Ovary (tissue), 3 donors: ENCODE results near the gene NLRP9.

Experiments used
- CTCF ChIP-seq, 3 donors: fragments of 450-650 bp in 2 of 3; fragments of 200-600 bp in 1 of 3; IDR thresholded peaks; one replicate each; pipeline versions ENCODE4 v1.5.1 to v1.8.0; 2016 to 2022; ENCODE audit warnings: antibody characterized with exemption in 3 of 3, mild to moderate bottlenecking in 1 of 3
- POLR2A ChIP-seq: fragments of 450-650 bp; IDR thresholded peaks from one replicate; pipeline ENCODE4 v1.6.1; 2017; ENCODE audit warnings: antibody characterized with exemption, mild to moderate bottlenecking, moderate library complexity
- donor health status: DM: no; HTN: no; CAD: no.

DNA sequence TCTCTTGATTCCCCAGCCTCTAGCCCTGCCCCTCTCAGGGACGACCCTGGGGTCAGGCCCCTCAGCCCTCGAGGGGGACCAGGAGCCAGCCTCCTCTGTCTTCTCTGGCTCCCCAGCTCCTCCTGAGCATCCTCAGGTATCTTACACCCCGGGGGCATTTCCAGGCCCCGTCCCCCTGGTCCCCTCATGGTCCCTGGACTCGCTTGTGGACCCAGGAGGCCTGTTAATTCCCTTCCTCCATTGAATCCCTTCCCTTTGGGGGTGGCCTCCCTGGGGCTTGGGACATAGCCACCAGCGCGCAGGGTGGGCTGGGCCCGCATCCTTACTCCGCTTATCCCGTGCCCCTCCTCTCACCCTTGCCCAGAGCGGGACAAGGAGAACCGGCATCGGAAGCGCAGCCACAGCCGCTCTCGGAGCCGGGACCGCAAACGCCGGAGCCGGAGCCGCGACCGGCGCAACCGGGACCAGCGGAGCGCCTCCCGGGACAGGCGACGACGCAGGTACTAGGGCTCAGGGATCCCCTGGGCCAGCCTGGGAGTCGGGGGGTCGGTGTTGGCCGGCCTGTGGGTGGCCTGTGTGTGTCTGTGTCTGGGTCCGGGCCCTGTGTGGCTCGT, 79.2 kb downstream of the NLRP9 start:
- TF ChIP-seq POLR2A (no peak), CTCF (IDR thresholded peaks at IDR 0.05) (no peak)
